AG08395 (cell line): ENCODE data around the gene MLH1.
A peak's percentile ranks its signal among the peaks of the same experiment; 100 is the strongest.
"Not testable (repeated sequence)": the region's sequence is repeated elsewhere in the genome, so short reads cannot be mapped to it uniquely, and the experiment has no call there.

Experiments used
- DNase-seq: peaks from one replicate; pipeline ENCODE4 v3.0.0; 2012; ENCODE audit warnings: mixed read lengths, low spot score

MLH1 gene

GRCh38 chr3:36993326-36994283, at the start of gene MLH1:
Gene MLH1, plus strand, starts transcription at chr3:36993518. Its CDS starts 30 bp downstream, at chr3:36993548.
- DNase-seq, result peak; percentile 97

- no peak for DNase-seq
Observed at GRCh38 chr3:36943601-36944000, 49.7 kb upstream of the MLH1 start.

GRCh38 chr3:36944012-36944640, 49.2 kb upstream of the MLH1 start:
- peak; percentile 75 for DNase-seq

GRCh38 chr3:36944641-36945270, 48.6 kb upstream of the MLH1 start, which contains the start of gene TRANK1:
Gene TRANK1, minus strand, starts transcription at chr3:36945054. Its CDS starts 245 bp downstream, at chr3:36944809.
- DNase-seq, result peak; percentile 71

GRCh38 chr3:36945333-36945980, 47.9 kb upstream of the MLH1 start:
- no peak for DNase-seq

GRCh38 chr3:36947814-36948213, 45.5 kb upstream of the MLH1 start:
- not testable (repeated sequence) for DNase-seq

- no peak for DNase-seq
Observed at GRCh38 chr3:36954452-36955134, 38.7 kb upstream of the MLH1 start.

GRCh38 chr3:36956155-36956554, 37.2 kb upstream of the MLH1 start:
- no peak for DNase-seq

GRCh38 chr3:36957063-36957462, 36.3 kb upstream of the MLH1 start:
- DNase-seq, result no peak

- DNase-seq, result peak; percentile 61
Observed at GRCh38 chr3:36957862-36958686, 35.2 kb upstream of the MLH1 start.

- no peak for DNase-seq
Observed at GRCh38 chr3:36959821-36960220, 33.5 kb upstream of the MLH1 start.

- DNase-seq, result no peak
Observed at GRCh38 chr3:36960502-36960901, 32.8 kb upstream of the MLH1 start.

- DNase-seq, result not testable (repeated sequence)
Observed at GRCh38 chr3:36963008-36963407, 30.3 kb upstream of the MLH1 start.

- DNase-seq, result no peak
Observed at GRCh38 chr3:36964331-36964730, 29.0 kb upstream of the MLH1 start.

- no peak for DNase-seq
Observed at GRCh38 chr3:36964817-36965216, 28.5 kb upstream of the MLH1 start.

- DNase-seq, result no peak
Observed at GRCh38 chr3:36965440-36965839, 27.9 kb upstream of the MLH1 start.

- DNase-seq, result no peak
Observed at GRCh38 chr3:36969085-36969484, 24.2 kb upstream of the MLH1 start.

GRCh38 chr3:36969540-36970432, 23.5 kb upstream of the MLH1 start:
- DNase-seq, result peak; percentile 43

GRCh38 chr3:36972163-36972562, 21.2 kb upstream of the MLH1 start:
- DNase-seq, result no peak

GRCh38 chr3:36973139-36973538, 20.2 kb upstream of the MLH1 start:
- DNase-seq, result no peak
